ENCODE measurements around the gene DONSON. TPM values are rescaled to one million over a fixed set of nuclear protein-coding genes. Genes with fewer than 3 reads are reported as not detected.
"Not testable (repeated sequence)": the region's sequence is repeated elsewhere in the genome, so short reads cannot be mapped to it uniquely, and the experiment has no call there.

Gene DONSON
- total RNA-seq, 2 experiments from 2014 or later = 35.8 to 41.3 TPM

GRCh38 chr21:33578959-33579542, 9.4 kb downstream of the DONSON start:
- H3K36me3 ChIP-seq (ENCODE audit: insufficient read depth, low read length) = peaks cover 93% of the 10 kb centered on the region
- POLR2A ChIA-PET = no interaction called here
- no peak overlapping the region for H3K4me2 ChIP-seq (ENCODE audit: low read length)
- no peak for DNase-seq (ENCODE audit: low spot score)
- H3K79me2 ChIP-seq (ENCODE audit: insufficient read depth, low read depth, low read length) = peaks cover 11% of the 10 kb centered on the region; the same call in 1 of the 2 replicates
- H4K20me1 ChIP-seq (ENCODE audit: insufficient read depth, low read length) = peaks cover 5% of the 10 kb centered on the region; the same call in 1 of the 2 replicates
- no peak for TF ChIP-seq EZH2phosphoT487 (IDR thresholded peaks at IDR 0.05; ENCODE audit: borderline replicate concordance, low read depth, low read length)
- TF ChIP-seq, protein P1, sequence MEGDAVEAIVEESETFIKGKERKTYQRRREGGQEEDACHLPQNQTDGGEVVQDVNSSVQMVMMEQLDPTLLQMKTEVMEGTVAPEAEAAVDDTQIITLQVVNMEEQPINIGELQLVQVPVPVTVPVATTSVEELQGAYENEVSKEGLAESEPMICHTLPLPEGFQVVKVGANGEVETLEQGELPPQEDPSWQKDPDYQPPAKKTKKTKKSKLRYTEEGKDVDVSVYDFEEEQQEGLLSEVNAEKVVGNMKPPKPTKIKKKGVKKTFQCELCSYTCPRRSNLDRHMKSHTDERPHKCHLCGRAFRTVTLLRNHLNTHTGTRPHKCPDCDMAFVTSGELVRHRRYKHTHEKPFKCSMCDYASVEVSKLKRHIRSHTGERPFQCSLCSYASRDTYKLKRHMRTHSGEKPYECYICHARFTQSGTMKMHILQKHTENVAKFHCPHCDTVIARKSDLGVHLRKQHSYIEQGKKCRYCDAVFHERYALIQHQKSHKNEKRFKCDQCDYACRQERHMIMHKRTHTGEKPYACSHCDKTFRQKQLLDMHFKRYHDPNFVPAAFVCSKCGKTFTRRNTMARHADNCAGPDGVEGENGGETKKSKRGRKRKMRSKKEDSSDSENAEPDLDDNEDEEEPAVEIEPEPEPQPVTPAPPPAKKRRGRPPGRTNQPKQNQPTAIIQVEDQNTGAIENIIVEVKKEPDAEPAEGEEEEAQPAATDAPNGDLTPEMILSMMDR (conservative IDR thresholded peaks at IDR 0.05; ENCODE audit: low read length) = no peak
- H3K4me1 ChIP-seq (ENCODE audit: insufficient read depth, low read length, poor library complexity, severe bottlenecking) = no peaks in the 10 kb centered on the region
- H3K9me2 ChIP-seq (ENCODE audit: insufficient read depth, low read length) = no peaks in the 10 kb centered on the region
- no peak overlapping the region for H3K4me3 ChIP-seq (ENCODE audit: low read depth, low read length, poor library complexity, severe bottlenecking)
- H3K9me3 ChIP-seq (ENCODE audit: low read length) = no peaks in the 10 kb centered on the region
- H2AFZ ChIP-seq (ENCODE audit: low read length) = no peak overlapping the region
- intact Hi-C loops (cut with micrococcal nuclease; ENCODE audit: unreplicated experiment) = no loop called here
- CTCF ChIA-PET (ENCODE audit: unreplicated experiment) = no interaction called here
- peak overlapping the region; percentile 27 for H3K27ac ChIP-seq (ENCODE audit: low read depth, low read length, poor library complexity, severe bottlenecking)
- no TSS peak for BruUV-seq (replicated peaks)

- intact Hi-C loops (cut with micrococcal nuclease; ENCODE audit: unreplicated experiment) = no loop called here
- DNase-seq (ENCODE audit: low spot score) = no peak
- Histone ChIP-seq H3K4me1 (ENCODE audit: insufficient read depth, low read length, poor library complexity, severe bottlenecking) (no peaks in the 10 kb centered on the region), H3K9me2 (ENCODE audit: insufficient read depth, low read length) (no peaks in the 10 kb centered on the region), H3K4me3 (ENCODE audit: low read depth, low read length, poor library complexity, severe bottlenecking) (no peak overlapping the region), H3K79me2 (ENCODE audit: insufficient read depth, low read depth, low read length) (peaks cover 14% of the 10 kb centered on the region; the same call in 1 of the 2 replicates), H3K36me3 (ENCODE audit: insufficient read depth, low read length) (peaks cover 96% of the 10 kb centered on the region), H3K9me3 (ENCODE audit: low read length) (no peaks in the 10 kb centered on the region), H3K27ac (ENCODE audit: low read depth, low read length, poor library complexity, severe bottlenecking) (no peak overlapping the region), H2AFZ (ENCODE audit: low read length) (no peak overlapping the region), H4K20me1 (ENCODE audit: insufficient read depth, low read length) (peaks cover 5% of the 10 kb centered on the region; the same call in 1 of the 2 replicates), H3K4me2 (ENCODE audit: low read length) (no peak overlapping the region)
- BruUV-seq (replicated peaks) = no TSS peak
- ChIA-PET CTCF (ENCODE audit: unreplicated experiment) (no interaction called here), POLR2A (no interaction called here)
- TF ChIP-seq, protein P1 (conservative IDR thresholded peaks at IDR 0.05; ENCODE audit: low read length) = no peak
- no peak for TF ChIP-seq EZH2phosphoT487 (IDR thresholded peaks at IDR 0.05; ENCODE audit: borderline replicate concordance, low read depth, low read length)
Measured at GRCh38 chr21:33578214-33578613, 10.3 kb downstream of the DONSON start.

DNA sequence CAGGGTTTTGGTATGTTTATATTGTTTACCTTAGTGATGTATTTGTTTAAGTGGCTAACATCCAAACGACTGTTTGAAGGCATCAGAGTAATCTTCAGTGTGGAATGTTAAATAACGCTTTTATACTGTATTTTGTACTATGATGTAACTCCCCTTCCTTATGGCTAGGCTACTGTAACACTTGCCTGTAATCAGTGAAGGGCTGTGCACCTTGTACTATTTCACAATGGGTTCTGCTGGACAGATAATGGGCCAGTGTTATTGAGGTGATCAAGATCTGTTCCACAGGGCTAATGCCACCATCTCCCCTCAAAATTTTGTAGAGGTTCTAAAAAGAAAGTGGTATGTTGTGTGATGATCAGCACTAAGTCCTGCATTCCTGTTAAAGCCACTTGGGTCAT, 11.7 kb downstream of the DONSON start:
- not testable (repeated sequence) for H4K20me1 ChIP-seq (ENCODE audit: insufficient read depth, low read length)

More for the DNA sequence above, 11.7 kb downstream of the DONSON start:
- H3K27ac ChIP-seq (ENCODE audit: low read depth, low read length, poor library complexity, severe bottlenecking); intact Hi-C loops (cut with micrococcal nuclease; ENCODE audit: unreplicated experiment); H2AFZ ChIP-seq (ENCODE audit: low read length); H3K4me3 ChIP-seq (ENCODE audit: low read depth, low read length, poor library complexity, severe bottlenecking); H3K4me2 ChIP-seq (ENCODE audit: low read length); H3K9me3 ChIP-seq (ENCODE audit: low read length); H3K4me1 ChIP-seq (ENCODE audit: insufficient read depth, low read length, poor library complexity, severe bottlenecking); DNase-seq (ENCODE audit: low spot score); H3K9me2 ChIP-seq (ENCODE audit: insufficient read depth, low read length); CTCF ChIA-PET (ENCODE audit: unreplicated experiment): not testable (repeated sequence)
- TSS peak; percentile 76 for BruUV-seq (replicated peaks)
- POLR2A ChIA-PET = interaction anchor here (0.7 kb wide), 1 partner anchor 1191 kb away, joined by 5 read pairs; no protein-coding TSS in a partner anchor
- Histone ChIP-seq H3K36me3 (ENCODE audit: insufficient read depth, low read length) (peaks cover 98% of the 10 kb centered on the region), H3K79me2 (ENCODE audit: insufficient read depth, low read depth, low read length) (peaks cover 25% of the 10 kb centered on the region; the same call in 1 of the 2 replicates)

Measured in OCI-LY7 (cell line).